ENCODE data around the gene HACD1.

HACD1 gene

GRCh38 chr10:17576768-17577167 lies 40.4 kb downstream of the HACD1 start:
- DNase-seq, result no peak

- DNase-seq, result no peak
Observed at GRCh38 chr10:17564911-17565310, 52.3 kb downstream of the HACD1 start.

- no peak for DNase-seq
Observed at GRCh38 chr10:17563452-17563851, 53.7 kb downstream of the HACD1 start.

- DNase-seq, result no peak
Observed at GRCh38 chr10:17562614-17563013, 54.6 kb downstream of the HACD1 start.

- DNase-seq, result no peak
Observed at GRCh38 chr10:17561111-17561510, 56.1 kb downstream of the HACD1 start.

- no peak for DNase-seq
Observed at GRCh38 chr10:17557459-17557858, 59.7 kb downstream of the HACD1 start.

- DNase-seq, result no peak
Observed at GRCh38 chr10:17548770-17549169, 68.4 kb downstream of the HACD1 start.

- no peak for DNase-seq
Observed at GRCh38 chr10:17548162-17548561, 69.0 kb downstream of the HACD1 start.

- DNase-seq, result no peak
Observed at GRCh38 chr10:17547060-17547459, 70.1 kb downstream of the HACD1 start.

- DNase-seq, result no peak
Observed at GRCh38 chr10:17544465-17544864, 72.7 kb downstream of the HACD1 start.
